Measurements from ENCODE around the gene PSMC3IP. TPM values are rescaled to one million over a fixed set of nuclear protein-coding genes. Genes with fewer than 3 reads are reported as not detected.

PSMC3IP gene
- polyA plus RNA-seq, 1 experiment: 3.4 TPM

- no peaks in the 10 kb centered on the region for H3K27me3 ChIP-seq (ENCODE audit: control insufficient read depth, insufficient read depth, low read length)
- no peak for DNase-seq (ENCODE audit: low read depth)
- POLR2A ChIA-PET: no interaction called here
- CTCF ChIA-PET: interaction anchor here (0.7 to 1.0 kb wide), 2 partner anchors 12 kb away, joined by 3 to 4 read pairs; no protein-coding TSS in a partner anchor
- no peak for TF ChIP-seq CTCF (IDR thresholded peaks at IDR 0.05; ENCODE audit: insufficient read depth, low read depth, low read length)
- H3K36me3 ChIP-seq (ENCODE audit: control insufficient read depth, insufficient read depth, low read length): peaks cover 39% of the 10 kb centered on the region
- peak overlapping the region; percentile 97 for H3K4me3 ChIP-seq (ENCODE audit: low read depth, low read length)
Observed at GRCh38 chr17:42566215-42566882, 11.2 kb downstream of the PSMC3IP start.

GRCh38 chr17:42565523-42566214 is 11.9 kb downstream of the PSMC3IP start:
- H3K27me3 ChIP-seq (ENCODE audit: control insufficient read depth, insufficient read depth, low read length): no peaks in the 10 kb centered on the region
- POLR2A ChIA-PET: no interaction called here
- no peak overlapping the region for H3K4me3 ChIP-seq (ENCODE audit: low read depth, low read length)
- DNase-seq (ENCODE audit: low read depth): no peak
- peaks cover 36% of the 10 kb centered on the region for H3K36me3 ChIP-seq (ENCODE audit: control insufficient read depth, insufficient read depth, low read length)
- CTCF ChIA-PET: interaction anchor here (0.7 to 1.2 kb wide), 2 partner anchors 13 kb away, joined by 3 to 4 read pairs; no protein-coding TSS in a partner anchor
- no peak for TF ChIP-seq CTCF (IDR thresholded peaks at IDR 0.05; ENCODE audit: insufficient read depth, low read depth, low read length)

- Histone ChIP-seq H3K27me3 (ENCODE audit: control insufficient read depth, insufficient read depth, low read length) (no peaks in the 10 kb centered on the region), H3K36me3 (ENCODE audit: control insufficient read depth, insufficient read depth, low read length) (peaks cover 34% of the 10 kb centered on the region), H3K4me3 (ENCODE audit: low read depth, low read length) (no peak overlapping the region)
- CTCF ChIA-PET: interaction anchor here (0.9 to 1.2 kb wide), 2 partner anchors 13 to 115 kb away, joined by 4 read pairs; no protein-coding TSS in a partner anchor
- no peak for TF ChIP-seq CTCF (IDR thresholded peaks at IDR 0.05; ENCODE audit: insufficient read depth, low read depth, low read length)
- no peak for DNase-seq (ENCODE audit: low read depth)
- POLR2A ChIA-PET: no interaction called here
Observed at GRCh38 chr17:42564815-42565522, 12.6 kb downstream of the PSMC3IP start.

- H3K36me3 ChIP-seq (ENCODE audit: control insufficient read depth, insufficient read depth, low read length): peaks cover 26% of the 10 kb centered on the region
- ChIA-PET CTCF (interaction anchor here (0.7 kb wide), 1 partner anchor 117 kb away, joined by 3 read pairs; no protein-coding TSS in a partner anchor), POLR2A (no interaction called here)
- no peak for DNase-seq (ENCODE audit: low read depth)
- H3K27me3 ChIP-seq (ENCODE audit: control insufficient read depth, insufficient read depth, low read length): no peaks in the 10 kb centered on the region
- no peak overlapping the region for H3K4me3 ChIP-seq (ENCODE audit: low read depth, low read length)
- TF ChIP-seq CTCF (IDR thresholded peaks at IDR 0.05; ENCODE audit: insufficient read depth, low read depth, low read length): no peak
Observed at GRCh38 chr17:42563950-42564349, 13.6 kb downstream of the PSMC3IP start.

- H3K27me3 ChIP-seq (ENCODE audit: control insufficient read depth, insufficient read depth, low read length): no peaks in the 10 kb centered on the region
- H3K4me3 ChIP-seq (ENCODE audit: low read depth, low read length): no peak overlapping the region
- ChIA-PET POLR2A (no interaction called here), CTCF (interaction anchor here (0.7 kb wide), 1 partner anchor 117 kb away, joined by 3 read pairs; no protein-coding TSS in a partner anchor)
- no peak for DNase-seq (ENCODE audit: low read depth)
- no peak for TF ChIP-seq CTCF (IDR thresholded peaks at IDR 0.05; ENCODE audit: insufficient read depth, low read depth, low read length)
- H3K36me3 ChIP-seq (ENCODE audit: control insufficient read depth, insufficient read depth, low read length): peaks cover 22% of the 10 kb centered on the region
Observed at GRCh38 chr17:42563543-42563942, 14.0 kb downstream of the PSMC3IP start.

All from BJ (cell line).